HG02678 (cell line): Measurements from ENCODE around the gene PRPF40B.

Source experiments
- ATAC-seq: cut with Tn5 transposase; IDR thresholded peaks from one replicate; pipeline ENCODE4 v1.9.1; 2021; ENCODE audit warnings: mild to moderate bottlenecking, moderate library complexity; ENCODE audit not compliant: unreplicated experiment

Gene PRPF40B

DNA sequence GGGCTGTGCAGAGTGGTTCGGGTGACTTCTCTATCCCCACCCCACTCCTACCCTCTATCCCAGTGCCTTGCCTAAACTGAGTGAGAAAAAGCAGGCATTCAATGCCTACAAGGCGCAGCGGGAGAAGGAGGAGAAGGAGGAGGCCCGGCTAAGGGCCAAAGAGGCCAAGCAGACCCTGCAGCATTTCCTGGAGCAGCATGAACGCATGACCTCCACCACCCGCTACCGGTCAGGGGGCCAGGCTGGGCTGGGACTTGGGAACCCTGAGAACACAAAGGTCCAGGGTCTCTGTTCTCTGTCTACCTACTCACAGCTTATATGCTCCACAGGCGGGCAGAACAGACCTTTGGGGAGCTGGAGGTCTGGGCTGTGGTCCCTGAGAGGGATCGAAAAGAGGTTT, 11.7 kb downstream of the PRPF40B start:
- no peak for ATAC-seq

DNA sequence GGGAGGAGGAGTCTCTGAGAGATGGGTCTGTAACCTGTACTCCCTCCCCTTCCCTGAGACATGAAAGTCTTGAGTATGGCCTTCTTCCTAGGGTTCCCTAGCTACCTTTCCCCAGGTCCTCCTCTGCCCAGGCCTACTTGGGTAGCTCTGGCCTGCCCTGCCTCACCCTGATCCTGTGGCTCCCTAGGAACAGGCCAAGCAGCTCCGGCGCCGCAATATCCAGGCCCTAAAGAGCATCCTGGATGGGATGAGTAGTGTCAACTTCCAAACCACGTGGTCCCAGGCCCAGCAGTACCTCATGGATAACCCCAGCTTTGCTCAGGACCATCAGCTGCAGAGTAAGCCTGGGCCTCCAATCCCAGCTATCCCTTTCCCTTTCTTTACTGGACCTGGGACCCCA, 12.3 kb downstream of the PRPF40B start:
- no peak for ATAC-seq

DNA sequence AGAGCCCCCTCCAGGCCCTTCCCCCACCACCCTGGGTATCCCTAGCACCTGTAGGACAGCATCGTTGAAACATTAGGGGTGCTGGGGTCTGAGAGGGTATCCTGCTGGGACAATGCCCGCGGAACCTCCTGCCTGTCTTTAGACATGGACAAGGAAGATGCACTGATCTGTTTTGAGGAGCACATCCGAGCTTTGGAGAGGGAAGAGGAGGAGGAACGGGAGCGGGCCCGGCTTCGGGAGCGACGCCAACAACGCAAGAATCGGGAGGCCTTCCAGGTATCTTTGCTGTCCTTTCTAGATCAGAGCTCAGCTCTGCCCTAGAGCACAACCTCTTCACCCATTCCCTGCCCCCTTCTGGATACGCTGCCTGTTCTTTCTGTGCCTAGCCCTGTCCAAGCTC, 13.2 kb downstream of the PRPF40B start:
- no peak for ATAC-seq

DNA sequence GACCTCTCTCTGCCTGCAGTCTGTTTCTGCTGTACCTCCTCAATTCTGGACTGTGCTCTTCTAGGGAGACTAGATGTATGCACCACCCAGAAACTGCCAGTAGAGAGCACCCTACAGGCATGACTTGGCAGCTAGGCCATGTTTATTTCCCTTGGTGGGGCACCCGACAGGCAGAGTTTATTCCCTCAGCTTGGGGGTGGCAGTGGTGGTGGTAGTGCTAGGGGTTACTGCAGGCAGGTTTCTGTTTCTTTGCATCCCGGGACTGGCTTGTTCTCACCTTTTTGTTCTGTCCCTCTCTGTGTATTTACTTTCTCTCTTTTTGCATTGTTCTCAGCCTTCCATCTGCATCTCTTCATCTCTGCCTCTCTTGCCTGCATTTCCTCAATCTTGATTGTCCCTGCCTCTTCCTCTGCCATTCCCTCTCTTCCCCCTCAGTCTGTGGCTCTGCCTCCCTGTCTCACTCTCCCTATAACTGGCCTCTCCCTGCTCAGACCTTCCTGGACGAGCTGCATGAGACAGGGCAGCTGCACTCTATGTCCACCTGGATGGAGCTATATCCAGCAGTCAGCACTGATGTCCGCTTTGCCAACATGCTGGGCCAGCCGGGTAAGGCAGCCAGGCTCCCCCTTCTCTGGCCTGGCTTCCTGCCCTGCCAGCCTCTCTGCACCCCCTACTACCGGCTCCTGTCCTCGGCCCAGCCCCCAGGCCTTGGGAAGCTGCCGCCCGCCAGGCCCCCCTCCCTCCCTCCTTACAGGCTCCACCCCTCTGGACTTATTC, 13.8 kb downstream of the PRPF40B start:
- no peak for ATAC-seq

DNA sequence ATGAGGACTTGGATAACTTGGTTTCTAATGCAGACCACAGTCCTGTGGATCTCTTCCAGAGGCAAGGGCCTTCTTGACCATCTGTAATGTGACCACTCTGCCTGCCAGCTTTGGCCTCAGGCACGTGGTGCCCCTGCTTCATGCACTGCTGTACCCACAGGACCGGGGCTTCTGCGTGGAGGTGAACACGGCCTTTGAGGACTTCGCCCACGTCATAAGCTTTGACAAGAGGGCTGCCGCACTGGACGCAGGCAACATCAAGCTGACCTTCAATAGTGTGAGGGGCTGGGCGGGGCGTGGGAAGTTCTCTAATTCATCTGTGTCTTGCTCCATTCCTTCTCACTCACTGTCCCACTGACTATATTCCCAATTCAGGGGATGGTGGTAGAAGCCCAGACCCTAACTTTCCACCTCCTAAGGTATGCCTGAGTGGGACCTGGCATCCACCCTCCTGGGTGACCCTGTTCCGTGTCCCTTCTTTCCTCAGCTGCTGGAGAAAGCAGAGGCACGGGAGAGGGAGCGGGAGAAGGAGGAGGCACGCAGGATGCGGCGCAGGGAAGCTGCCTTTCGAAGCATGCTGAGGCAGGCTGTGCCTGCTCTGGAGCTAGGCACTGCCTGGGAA, 18.5 kb downstream of the PRPF40B start:
- no peak for ATAC-seq

DNA sequence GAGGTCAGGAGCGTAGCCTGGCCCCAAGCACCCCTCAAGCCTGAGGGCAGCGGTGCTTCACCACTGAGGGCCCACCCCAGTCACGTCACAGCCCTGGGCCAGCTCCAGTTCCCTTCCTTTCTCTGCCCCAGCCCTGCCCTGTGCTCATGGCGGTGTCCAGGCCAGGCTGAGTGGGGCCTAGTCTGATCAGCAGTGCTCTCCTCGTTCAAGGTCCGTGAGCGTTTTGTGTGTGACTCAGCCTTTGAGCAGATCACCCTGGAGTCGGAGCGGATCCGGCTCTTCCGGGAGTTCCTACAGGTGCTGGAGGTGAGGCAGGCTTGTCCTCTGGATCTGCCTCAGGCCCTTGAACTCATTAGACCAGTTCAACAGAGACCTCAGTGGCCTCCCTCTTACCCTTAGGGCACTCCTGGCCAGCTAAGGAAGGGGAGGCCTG, 19.0 kb downstream of the PRPF40B start:
- no peak for ATAC-seq

DNA sequence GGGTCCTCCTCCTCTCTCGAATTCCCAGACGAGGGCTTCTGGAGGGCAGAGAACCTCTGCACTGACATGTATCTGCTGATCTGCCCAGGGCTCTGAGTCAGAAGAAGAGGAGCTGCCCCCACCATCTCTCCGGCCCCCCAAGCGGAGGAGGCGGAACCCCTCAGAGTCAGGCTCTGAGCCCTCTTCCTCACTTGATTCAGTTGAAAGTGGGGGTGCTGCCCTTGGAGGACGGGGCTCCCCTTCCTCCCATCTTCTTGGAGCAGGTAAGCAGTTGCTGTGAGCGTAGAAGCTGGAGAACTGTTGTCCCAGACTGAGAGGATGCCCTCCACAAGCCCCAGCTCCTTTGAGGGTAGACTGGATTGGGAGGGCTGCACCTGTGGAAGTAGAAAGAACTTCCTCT, 19.8 kb downstream of the PRPF40B start:
- ATAC-seq: no peak

DNA sequence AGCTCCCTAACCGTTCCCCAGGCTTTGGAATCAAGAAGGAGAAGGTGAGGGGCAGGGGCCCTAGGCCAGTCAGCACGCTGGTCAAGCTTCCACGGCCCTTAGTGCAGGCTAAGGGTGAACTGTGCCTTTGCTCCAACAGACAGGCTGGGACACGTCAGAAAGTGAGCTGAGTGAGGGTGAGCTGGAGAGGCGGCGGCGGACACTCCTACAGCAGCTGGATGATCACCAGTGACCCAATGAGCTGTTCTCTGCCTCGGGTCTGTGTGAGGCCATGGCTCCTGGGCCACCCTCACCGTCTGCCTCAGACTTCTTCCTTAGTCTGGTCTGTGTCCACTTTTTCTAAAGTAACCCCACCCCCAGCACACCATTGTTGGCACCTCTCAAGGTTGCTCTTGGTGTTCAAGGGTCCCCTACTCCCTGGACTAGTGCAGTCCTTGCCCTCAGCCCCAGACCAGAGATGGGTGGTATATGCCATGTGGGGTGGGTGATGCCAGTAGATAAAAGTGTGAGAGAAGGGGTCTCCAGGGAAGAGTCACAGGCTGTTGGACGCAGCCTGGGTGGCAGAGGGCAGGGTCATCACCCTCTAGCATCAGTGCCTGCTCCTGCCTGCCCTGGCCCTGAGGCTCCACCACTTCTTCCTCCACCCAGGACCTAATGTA, 20.7 kb downstream of the PRPF40B start:
- ATAC-seq: no peak

DNA sequence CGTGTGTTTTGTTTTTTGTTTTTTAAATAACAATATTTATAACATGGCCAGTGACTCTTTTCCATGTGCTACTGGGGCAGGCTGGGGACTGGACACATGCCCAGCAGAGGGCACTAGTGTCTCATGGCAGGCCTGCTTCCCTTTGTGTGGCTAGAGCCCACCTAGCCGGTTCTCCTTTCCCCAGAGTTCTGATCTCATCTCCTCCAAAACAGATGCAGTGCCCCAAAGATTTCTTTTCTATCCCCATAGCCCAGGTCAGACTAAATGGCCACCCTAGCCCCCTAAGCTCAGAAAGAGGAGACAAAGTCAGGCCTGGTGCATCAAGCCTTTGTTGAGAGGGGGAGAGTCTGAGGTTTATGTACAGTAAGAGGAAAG, 21.2 kb downstream of the PRPF40B start:
- ATAC-seq: no peak

GRCh38 chr12:49645146-49646039, 22.0 kb downstream of the PRPF40B start:
- no peak for ATAC-seq

- no peak for ATAC-seq
Observed at GRCh38 chr12:49646331-49646830, 23.0 kb downstream of the PRPF40B start.

- no peak for ATAC-seq
Observed at GRCh38 chr12:49646871-49647654, 23.7 kb downstream of the PRPF40B start.

DNA sequence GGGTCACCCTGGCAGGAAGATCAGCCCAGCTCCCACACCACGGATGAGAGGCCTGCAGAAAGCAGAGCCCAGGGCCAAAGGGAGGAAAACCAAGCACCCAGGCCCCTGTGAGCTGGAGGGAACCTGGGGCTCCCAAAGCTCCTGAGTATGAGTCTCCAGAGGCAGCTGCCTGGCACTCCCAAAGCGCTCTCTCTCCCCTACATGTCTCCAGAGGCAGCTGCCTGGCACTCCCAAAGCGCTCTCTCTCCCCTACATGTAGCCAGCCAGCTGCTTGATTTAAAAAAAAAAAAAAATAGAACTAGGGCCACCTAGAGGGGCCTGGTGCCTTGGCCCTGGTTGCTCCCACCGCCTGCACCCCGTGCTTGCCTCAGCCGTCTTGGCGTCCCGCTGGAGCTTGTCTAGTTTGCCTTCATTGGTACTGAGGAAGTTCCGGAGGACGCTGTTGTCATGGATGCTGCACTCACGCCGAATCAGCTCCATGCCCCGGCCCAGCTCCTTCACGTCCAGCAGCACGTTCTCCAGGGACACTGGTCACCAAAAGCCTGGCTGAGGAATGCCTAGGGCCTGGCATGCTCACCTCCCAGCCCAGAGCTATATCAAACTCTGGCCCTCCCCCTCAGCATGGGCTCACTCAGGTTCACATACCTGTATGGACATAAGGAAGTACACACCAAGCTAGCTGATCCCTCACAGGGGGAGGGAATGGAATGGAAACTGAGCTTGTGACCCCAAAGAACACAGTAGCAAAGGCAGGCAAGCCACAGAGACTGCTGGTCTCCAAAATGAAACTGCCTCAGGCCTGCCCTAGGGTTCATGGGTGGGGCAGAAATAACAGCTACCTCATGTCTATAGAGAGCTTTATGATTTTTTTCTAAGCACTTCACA, 24.7 kb downstream of the PRPF40B start:
- no peak for ATAC-seq

GRCh38 chr12:49648712-49649003, 25.3 kb downstream of the PRPF40B start:
- no peak for ATAC-seq

GRCh38 chr12:49649445-49649844, 26.1 kb downstream of the PRPF40B start:
- ATAC-seq: no peak

DNA sequence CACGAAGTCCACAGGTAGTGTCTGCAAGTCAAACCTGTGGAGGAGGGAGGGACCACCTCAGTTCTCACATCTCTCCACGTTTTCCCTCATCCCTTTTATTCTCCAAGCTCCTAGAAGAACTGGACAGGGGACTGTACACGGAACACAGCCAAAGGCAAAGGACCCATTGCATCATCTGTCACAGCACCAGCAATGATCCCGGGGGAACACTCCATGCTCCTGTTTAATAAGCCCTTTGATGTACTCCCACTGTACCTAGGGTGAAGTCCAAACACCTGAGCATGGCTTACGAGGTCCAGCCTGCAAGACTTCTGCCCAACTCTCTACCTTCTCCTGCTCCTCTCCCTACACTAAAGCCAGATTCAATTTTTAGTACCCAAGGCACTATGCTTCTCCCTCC, 26.5 kb downstream of the PRPF40B start:
- ATAC-seq: no peak

- no peak for ATAC-seq
Observed at GRCh38 chr12:49651855-49652254, 28.5 kb downstream of the PRPF40B start.

- ATAC-seq: no peak
Observed at GRCh38 chr12:49652921-49653520, 29.7 kb downstream of the PRPF40B start.

- no peak for ATAC-seq
Observed at GRCh38 chr12:49654715-49655114, 31.4 kb downstream of the PRPF40B start.
